ENCODE measurements around the gene CYP2J2.
"Not testable (repeated sequence)": the region's sequence is repeated elsewhere in the genome, so short reads cannot be mapped to it uniquely, and the experiment has no call there.

Gene CYP2J2

DNA sequence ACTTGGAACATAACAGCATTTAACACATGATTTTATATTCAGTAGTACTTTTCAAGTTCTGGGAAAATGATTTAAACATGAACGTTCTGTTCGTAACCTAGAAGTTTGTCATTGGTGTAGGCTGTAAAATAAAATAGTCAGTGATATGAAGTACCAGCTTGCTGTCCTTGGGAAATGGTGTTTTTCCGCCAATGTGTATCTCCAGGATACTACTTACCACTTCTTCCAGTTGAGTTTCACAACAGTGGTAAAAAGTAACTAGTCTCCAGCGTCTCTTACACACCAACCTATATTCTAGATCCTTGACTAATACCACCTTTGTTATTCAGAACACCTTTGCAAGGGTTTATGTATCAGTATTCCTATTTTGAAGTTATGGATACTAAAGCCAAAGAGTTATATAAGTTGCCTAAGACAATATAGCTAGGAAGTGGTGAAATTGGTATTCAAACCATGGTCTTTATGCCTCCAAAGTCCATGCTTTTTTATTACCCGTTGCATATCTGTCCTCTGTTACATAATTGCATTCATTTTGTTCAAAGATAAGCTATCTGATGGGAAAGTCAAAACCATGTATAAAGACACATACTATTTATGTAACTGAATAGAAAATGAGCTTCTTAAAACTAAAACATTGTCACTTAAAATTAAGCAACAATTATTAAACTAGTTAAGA lies 68.8 kb downstream of the CYP2J2 start:
- DNase-seq, result no peak

GRCh38 chr1:59856725-59857338 lies 69.7 kb downstream of the CYP2J2 start:
- no peak for DNase-seq

DNA sequence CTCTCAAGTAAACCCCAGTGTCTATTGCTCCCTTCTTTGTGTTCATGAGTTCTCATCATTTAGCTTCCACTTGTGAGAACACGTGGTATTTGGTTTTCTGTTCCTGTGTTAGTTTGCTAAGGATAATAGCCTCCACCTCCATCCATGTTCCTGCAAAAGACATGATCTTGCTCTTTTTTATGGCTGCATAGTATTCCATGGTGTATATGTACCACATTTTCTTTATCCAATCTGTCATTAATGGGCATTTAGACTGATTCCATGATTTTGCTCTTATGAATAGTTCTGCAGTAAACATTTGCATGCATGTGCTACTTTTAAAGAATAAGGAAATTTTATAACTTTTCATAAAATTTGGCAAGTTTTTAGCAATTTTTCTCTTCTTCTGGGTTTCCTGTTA lies 71.3 kb downstream of the CYP2J2 start:
- DNase-seq, result not testable (repeated sequence)

- no peak for DNase-seq
Measured at GRCh38 chr1:59852117-59852516, 74.5 kb downstream of the CYP2J2 start.

DNA sequence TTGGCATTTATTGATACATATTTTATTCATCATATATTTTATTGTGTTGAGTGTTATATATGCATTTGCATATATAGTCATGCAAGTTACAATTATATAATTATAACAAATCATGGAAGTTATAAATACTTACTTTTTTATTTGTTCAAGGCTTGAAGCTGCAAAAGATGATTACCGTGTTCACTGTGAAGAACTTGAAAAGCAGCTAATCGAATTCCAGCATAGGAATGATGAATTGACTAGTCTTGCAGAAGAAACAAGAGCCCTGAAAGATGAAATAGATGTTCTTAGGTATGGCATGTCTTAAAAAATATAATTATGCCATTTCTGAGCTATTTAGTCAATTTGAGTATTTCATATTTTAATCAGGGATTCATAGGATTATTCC lies 79.7 kb downstream of the CYP2J2 start:
- DNase-seq, result no peak

GRCh38 chr1:59846209-59846894 lies 80.2 kb downstream of the CYP2J2 start:
- no peak for DNase-seq

DNA sequence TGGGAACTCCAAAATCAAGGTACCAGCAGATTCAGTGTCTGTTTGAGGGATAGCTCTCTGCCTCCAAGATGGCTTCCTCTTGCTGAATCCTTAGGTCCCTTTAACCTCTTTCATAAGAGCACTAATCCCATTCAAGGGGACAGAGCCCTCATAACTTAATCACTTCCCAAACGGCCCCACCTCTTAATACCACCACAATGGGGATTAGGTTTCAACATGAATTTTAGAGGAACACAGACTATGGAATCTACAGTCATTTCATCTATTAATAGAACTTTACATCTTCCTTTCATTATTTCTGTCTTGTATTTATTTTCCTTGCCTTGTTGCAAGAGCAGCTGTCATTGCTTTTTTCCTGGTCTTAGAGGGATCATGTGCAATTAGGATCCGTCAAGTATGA lies 81.5 kb downstream of the CYP2J2 start:
- no peak for DNase-seq
